OCI-LY7 (cell line): ENCODE results near the gene MRPL20.
"Not testable (repeated sequence)": the region's sequence is repeated elsewhere in the genome, so short reads cannot be mapped to it uniquely, and the experiment has no call there.

Source experiments
- CTCF ChIP-seq: fragments of 200-600 bp; sonication (generic); conservative IDR thresholded peaks from 2 replicates; pipeline ENCODE4 v1.5.1; 2014; ENCODE audit warnings: mild to moderate bottlenecking, antibody characterized with exemption, low read length, moderate library complexity, mixed read lengths
- EZH2phosphoT487 ChIP-seq: fragments of 200-600 bp; sonication (generic); IDR thresholded peaks from 2 replicates; pipeline ENCODE4 v1.6.1; 2018; ENCODE audit warnings: low read depth, borderline replicate concordance, mild to moderate bottlenecking, mixed run types, antibody characterized with exemption, low read length, moderate library complexity, mixed read lengths

DNA sequence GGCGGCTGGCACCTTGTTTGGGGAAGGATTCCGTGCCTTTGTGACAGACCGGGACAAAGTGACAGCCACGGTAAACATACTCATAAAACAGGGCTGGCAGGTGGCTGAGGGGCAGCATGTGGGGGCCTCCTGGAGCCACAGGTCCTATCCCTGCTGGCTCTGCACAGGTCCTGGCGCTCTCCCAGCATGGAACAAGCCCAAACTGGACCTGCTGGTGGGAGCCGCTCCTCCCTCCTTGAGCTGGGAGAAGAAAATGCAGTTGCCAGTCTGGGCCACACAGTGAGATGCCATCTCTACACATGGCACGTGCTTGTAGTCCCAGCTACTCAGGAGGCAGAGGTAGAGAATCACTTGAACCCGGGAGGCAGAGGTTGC lies 45.3 kb upstream of the MRPL20 start:
- TF ChIP-seq CTCF, EZH2phosphoT487: not testable (repeated sequence)
